NOMO-1 treated with DMSO at 0.1 percent for 48 hours (cell line): ENCODE results near the gene CTCF.
"Not testable (repeated sequence)": the region's sequence is repeated elsewhere in the genome, so short reads cannot be mapped to it uniquely, and the experiment has no call there.

Source experiments
- DNase-seq: peaks from one replicate; lab custom pipeline; 2025; ENCODE audit not compliant: unreplicated experiment; lab: John Stamatoyannopoulos, UW

CTCF gene

GRCh38 chr16:67562526-67562917 lies at the start of gene CTCF:
CTCF (plus strand) TSS chr16:67562526; CDS start chr16:67610833, 48,307 bp downstream.
- DNase-seq = peak; percentile 69

GRCh38 chr16:67513892-67514291 lies 48.4 kb upstream of the CTCF start:
- DNase-seq = not testable (repeated sequence)

GRCh38 chr16:67514382-67514828 lies 47.9 kb upstream of the CTCF start:
- DNase-seq = peak; percentile 92

GRCh38 chr16:67516296-67517154 lies 45.8 kb upstream of the CTCF start:
- DNase-seq = no peak

GRCh38 chr16:67517155-67517445 lies 45.2 kb upstream of the CTCF start:
- no peak for DNase-seq

GRCh38 chr16:67517661-67518423 lies 44.5 kb upstream of the CTCF start:
- DNase-seq = no peak

GRCh38 chr16:67518676-67519075 lies 43.6 kb upstream of the CTCF start:
- no peak for DNase-seq

- no peak for DNase-seq
Observed at GRCh38 chr16:67519242-67519641, 43.1 kb upstream of the CTCF start.

- DNase-seq = peak; percentile 92
Observed at GRCh38 chr16:67521095-67521804, 41.1 kb upstream of the CTCF start.

GRCh38 chr16:67525176-67525860 lies 37.0 kb upstream of the CTCF start:
- DNase-seq = no peak

- DNase-seq = no peak
Observed at GRCh38 chr16:67526149-67526791, 36.1 kb upstream of the CTCF start.

- no peak for DNase-seq
Observed at GRCh38 chr16:67528222-67528869, 34.0 kb upstream of the CTCF start, which contains the start of gene RIPOR1. RIPOR1 (plus strand) TSS chr16:67528829; CDS start chr16:67538447, 9,618 bp downstream.

GRCh38 chr16:67528870-67529581 lies 33.3 kb upstream of the CTCF start:
- no peak for DNase-seq

GRCh38 chr16:67529582-67530012 lies 32.7 kb upstream of the CTCF start:
- DNase-seq = no peak

GRCh38 chr16:67530013-67530939 lies 32.0 kb upstream of the CTCF start:
- no peak for DNase-seq

GRCh38 chr16:67531247-67531646 lies 31.1 kb upstream of the CTCF start:
- peak; percentile 67 for DNase-seq

- no peak for DNase-seq
Observed at GRCh38 chr16:67533024-67533560, 29.2 kb upstream of the CTCF start.

- not testable (repeated sequence) for DNase-seq
Observed at GRCh38 chr16:67533987-67534386, 28.3 kb upstream of the CTCF start.
